Smooth muscle cell (in vitro differentiated cells): ENCODE data around the gene MS4A4E. TPM values are rescaled to one million over a fixed set of nuclear protein-coding genes. Genes with fewer than 3 reads are reported as not detected.
"Not testable (repeated sequence)": the region's sequence is repeated elsewhere in the genome, so short reads cannot be mapped to it uniquely, and the experiment has no call there.

ENCODE experiments used
- DNase-seq: peaks from one replicate; lab custom pipeline; 2025; ENCODE audit not compliant: unreplicated experiment; lab: John Stamatoyannopoulos, UW
- H2AFZ ChIP-seq: fragments of 200-600 bp; sonication (generic); 2 replicates; pipeline ENCODE4 v1.6.0; 2016; ENCODE audit warnings: antibody characterized with exemption, low read depth, mild to moderate bottlenecking
- H3F3A ChIP-seq: fragments of 200-600 bp; sonication (generic); 2 replicates; pipeline ENCODE4 v1.6.0; 2017; ENCODE audit warnings: antibody characterized with exemption, low read depth
- H3K27ac ChIP-seq: fragments of 200-600 bp; sonication (generic); 2 replicates; pipeline ENCODE4 v1.5.1; 2016; ENCODE audit warnings: low read depth, mild to moderate bottlenecking
- H3K27me3 ChIP-seq: fragments of 200-600 bp; sonication (generic); 2 replicates; pipeline ENCODE4 v1.6.1; 2016; ENCODE audit warnings: low read depth, mild to moderate bottlenecking
- H3K36me3 ChIP-seq: fragments of 200-600 bp; sonication (generic); 2 replicates; pipeline ENCODE4 v1.5.1; 2016; ENCODE audit warnings: low read depth
- H3K4me1 ChIP-seq: fragments of 200-600 bp; sonication (generic); 2 replicates; pipeline ENCODE4 v1.5.1; 2016; ENCODE audit warnings: low read depth
- H3K4me2 ChIP-seq: fragments of 200-600 bp; sonication (generic); 2 replicates; pipeline ENCODE4 v1.6.0; 2016; ENCODE audit warnings: mild to moderate bottlenecking
- H3K4me3 ChIP-seq: fragments of 200-600 bp; sonication (generic); 2 replicates; pipeline ENCODE4 v1.5.1; 2016; ENCODE audit warnings: mild to moderate bottlenecking
- H3K79me2 ChIP-seq: fragments of 200-600 bp; sonication (generic); 2 replicates; pipeline ENCODE4 v1.6.0; 2016; ENCODE audit warnings: low read depth, mild to moderate bottlenecking
- H3K9ac ChIP-seq: fragments of 200-600 bp; sonication (generic); 2 replicates; pipeline ENCODE4 v1.6.0; 2016; ENCODE audit warnings: low read depth
- H3K9me3 ChIP-seq: fragments of 200-600 bp; sonication (generic); replicated peaks from 2 replicates; pipeline ENCODE4 v1.5.1; 2016; ENCODE audit warnings: low read depth
- H4K20me1 ChIP-seq: fragments of 200-600 bp; sonication (generic); 2 replicates; pipeline ENCODE4 v1.6.0; 2016; ENCODE audit warnings: low read depth
- CTCF ChIP-seq: fragments of 200-600 bp; sonication (generic); IDR thresholded peaks from 2 replicates; pipeline ENCODE4 v1.5.1; 2017; ENCODE audit warnings: borderline replicate concordance, mild to moderate bottlenecking, antibody characterized with exemption; ENCODE audit not compliant: insufficient read depth, poor library complexity, severe bottlenecking
- WGBS: methylation state at CpG from one replicate; pipeline ENCODE4 v1.1.7; 2016; ENCODE audit warnings: low lambda C conversion rate; 5-methylcytosine and 5-hydroxymethylcytosine counted together
- polyA plus RNA-seq: library from polyadenylated mRNA; unstranded; fragments of >200 nt; fragmentation: Nextera tagmentation; extraction: Ambion mirVana; gene quantifications from 2 replicates; pipeline ENCODE4 v1.2.1, GENCODE V29; 2016
- total RNA-seq: library from RNA; depleted of rRNA; stranded (reverse); fragments of >200 nt; gene quantifications from 2 replicates; pipeline ENCODE4 v1.2.3, GENCODE V29; 2014

Gene MS4A4E
- total and polyA plus RNA-seq, 2 experiments from 2014 or later: not detected

GRCh38 chr11:60197442-60197841 is 45.5 kb downstream of the MS4A4E start:
- Histone ChIP-seq H4K20me1 (no peaks in the 10 kb centered on the region), H3K27ac (no peak overlapping the region), H3K4me2 (no peak overlapping the region), H3K79me2 (no peaks in the 10 kb centered on the region), H3K27me3 (no peaks in the 10 kb centered on the region), H3K9me3 (no peaks in the 10 kb centered on the region), H3K36me3 (no peaks in the 10 kb centered on the region), H3K4me1 (no peaks in the 10 kb centered on the region), H3K4me3 (no peak overlapping the region), H3K9ac (no peak overlapping the region), H2AFZ (no peak overlapping the region), H3F3A (no peaks in the 10 kb centered on the region)
- TF ChIP-seq CTCF: no peak
- WGBS: 86% methylated on average over 1 of the region's 1 CpG
- DNase-seq: no peak

- H3K4me3 ChIP-seq: no peak overlapping the region
- H3K4me2 ChIP-seq: no peak overlapping the region
- TF ChIP-seq CTCF: no peak
- H3K27me3 ChIP-seq: no peaks in the 10 kb centered on the region
- no peak overlapping the region for H2AFZ ChIP-seq
- no peak overlapping the region for H3K9ac ChIP-seq
- DNase-seq: no peak
- no peaks in the 10 kb centered on the region for H3F3A ChIP-seq
- no peaks in the 10 kb centered on the region for H4K20me1 ChIP-seq
- no peaks in the 10 kb centered on the region for H3K9me3 ChIP-seq
- no peaks in the 10 kb centered on the region for H3K36me3 ChIP-seq
- H3K79me2 ChIP-seq: no peaks in the 10 kb centered on the region
- 65% methylated on average over 4 of the region's 4 CpGs for WGBS
- no peak overlapping the region for H3K27ac ChIP-seq
- H3K4me1 ChIP-seq: no peaks in the 10 kb centered on the region
These were observed 47.0 kb downstream of the MS4A4E start for GRCh38 chr11:60195923-60196368.

GRCh38 chr11:60194511-60194910 is 48.4 kb downstream of the MS4A4E start:
- DNase-seq: no peak
- Histone ChIP-seq H4K20me1 (no peaks in the 10 kb centered on the region), H3K4me1 (no peaks in the 10 kb centered on the region), H3K27ac (no peak overlapping the region), H2AFZ (no peak overlapping the region), H3K27me3 (no peaks in the 10 kb centered on the region), H3K9ac (no peak overlapping the region), H3F3A (no peaks in the 10 kb centered on the region), H3K4me2 (no peak overlapping the region), H3K36me3 (no peaks in the 10 kb centered on the region), H3K9me3 (no peaks in the 10 kb centered on the region), H3K4me3 (no peak overlapping the region), H3K79me2 (no peaks in the 10 kb centered on the region)
- 76% methylated on average over 3 of the region's 3 CpGs for WGBS
- no peak for TF ChIP-seq CTCF

GRCh38 chr11:60193687-60194433 is 49.1 kb downstream of the MS4A4E start:
- peak; percentile 67 for TF ChIP-seq CTCF

GRCh38 chr11:60192564-60192963 is 50.4 kb downstream of the MS4A4E start:
- H3K79me2 ChIP-seq, H3K4me3 ChIP-seq, H3K4me1 ChIP-seq, H4K20me1 ChIP-seq, H3K36me3 ChIP-seq, H3F3A ChIP-seq, H3K9ac ChIP-seq, H3K27ac ChIP-seq, DNase-seq, H3K4me2 ChIP-seq, H3K9me3 ChIP-seq, H2AFZ ChIP-seq, H3K27me3 ChIP-seq: not testable (repeated sequence)
- 82% methylated on average over 4 of the region's 4 CpGs for WGBS

More at GRCh38 chr11:60193687-60194433, 49.1 kb downstream of the MS4A4E start:
- Histone ChIP-seq H2AFZ (no peak overlapping the region), H3F3A (no peaks in the 10 kb centered on the region), H4K20me1 (no peaks in the 10 kb centered on the region), H3K4me2 (no peak overlapping the region), H3K4me1 (no peaks in the 10 kb centered on the region), H3K9ac (no peak overlapping the region), H3K27ac (peak overlapping the region; percentile 69), H3K27me3 (no peaks in the 10 kb centered on the region), H3K4me3 (no peak overlapping the region), H3K9me3 (no peaks in the 10 kb centered on the region), H3K79me2 (no peaks in the 10 kb centered on the region), H3K36me3 (no peaks in the 10 kb centered on the region)
- peak; percentile 3 for DNase-seq
- WGBS: 11% methylated on average over 1 of the region's 1 CpG
